GM23248 (cell line): ENCODE measurements around the gene WNT16.

ENCODE experiments used
- EZH2 ChIP-seq: fragments of 200-600 bp; sonication (generic); IDR thresholded peaks from 2 replicates; pipeline ENCODE4 v1.6.1; 2018; ENCODE audit warnings: antibody characterized with exemption, mild to moderate bottlenecking; ENCODE audit not compliant: insufficient read depth, poor library complexity, severe bottlenecking
- EZH2phosphoT487 ChIP-seq: fragments of 200-600 bp; sonication (generic); IDR thresholded peaks from 2 replicates; pipeline ENCODE4 v1.6.1; 2018; ENCODE audit warnings: antibody characterized with exemption, moderate library complexity, mild to moderate bottlenecking, low read depth; ENCODE audit not compliant: insufficient read depth

DNA sequence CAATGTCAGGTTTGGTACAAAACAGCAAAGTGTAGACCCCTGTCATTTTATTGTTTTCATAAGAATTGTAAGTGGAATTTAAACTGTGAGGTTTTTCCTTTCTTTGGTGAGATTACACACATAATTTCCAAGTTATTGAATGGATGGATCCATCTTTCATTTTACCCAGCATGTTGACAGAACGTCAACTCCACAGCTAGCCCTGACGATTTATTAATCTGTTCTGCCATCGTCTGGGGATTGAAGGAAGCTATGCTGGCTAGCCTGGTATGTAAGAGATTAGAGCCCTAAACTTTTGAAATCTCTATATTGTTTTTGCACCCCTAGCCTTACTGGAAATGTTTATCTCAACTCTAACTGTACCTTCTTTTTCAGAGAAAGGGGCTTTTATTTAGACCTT lies 8.6 kb downstream of the WNT16 start:
- no peak for TF ChIP-seq EZH2phosphoT487
- TF ChIP-seq EZH2, result no peak
